WTC11 (cell line): ENCODE data around the gene TBX15. TPM values are rescaled to one million over a fixed set of nuclear protein-coding genes. Genes with fewer than 3 reads are reported as not detected.
"Not testable (repeated sequence)": the region's sequence is repeated elsewhere in the genome, so short reads cannot be mapped to it uniquely, and the experiment has no call there.

Source experiments
- ATAC-seq: fragments of 200-7000 bp; cut with Tn5 transposase; 2 replicates; pipeline ENCODE4 v1.10.0; 2021; ENCODE audit warnings: mild to moderate bottlenecking, moderate library complexity
- CTCF ChIA-PET: fragments of 300-600 bp; sonication (Branson Sonifier 250); formaldehyde crosslinking; loops from one replicate; lab custom pipeline; 2021; ENCODE audit warnings: antibody characterized with exemption; lab: Charles Lee
- POLR2A ChIA-PET: fragments of 350-600 bp; sonication (Branson Sonifier 250); formaldehyde crosslinking; loops from one replicate; lab custom pipeline; 2021; ENCODE audit warnings: antibody characterized with exemption; lab: Charles Lee
- DNase-seq: peaks from one replicate; pipeline ENCODE4 v3.0.0; 2021; ENCODE audit warnings: low spot score
- H3K27ac Mint-ChIP-seq: 2 replicates; pipeline ENCODE4 v1.8.0; 2021; ENCODE audit warnings: mixed read lengths
- H3K27me3 Mint-ChIP-seq: 2 replicates; pipeline ENCODE4 v1.8.0; 2021; ENCODE audit warnings: low read depth, mild to moderate bottlenecking, moderate library complexity, mixed read lengths
- H3K36me3 Mint-ChIP-seq: 2 replicates; pipeline ENCODE4 v1.8.0; 2021; ENCODE audit warnings: mixed read lengths
- H3K4me1 Mint-ChIP-seq: 2 replicates; pipeline ENCODE4 v1.8.0; 2022; ENCODE audit warnings: mixed read lengths
- H3K4me3 Mint-ChIP-seq: 2 replicates; pipeline ENCODE4 v1.8.0; 2021; ENCODE audit warnings: mild to moderate bottlenecking, moderate library complexity, mixed read lengths
- H3K9me3 Mint-ChIP-seq: 2 replicates; pipeline ENCODE4 v1.8.0; 2021; ENCODE audit warnings: mixed read lengths
- AR ChIP-seq: fragments of 250-450 bp; sonication (Bioruptor Pico); IDR thresholded peaks from 2 replicates; pipeline ENCODE4 v1.9.0; 2021; ENCODE audit warnings: mild to moderate bottlenecking
- CDX4 ChIP-seq: fragments of 250-450 bp; sonication (Bioruptor Pico); IDR thresholded peaks from 2 replicates; pipeline ENCODE4 v1.9.0; 2021; ENCODE audit warnings: moderate library complexity, mild to moderate bottlenecking, inconsistent platforms, borderline replicate concordance
- E2F4 ChIP-seq: sonication (generic); formaldehyde crosslinking; IDR thresholded peaks from 2 replicates; pipeline ENCODE4 v1.8.1; 2022; ENCODE audit warnings: low read depth, mild to moderate bottlenecking, moderate library complexity, missing genetic modification reagents, borderline replicate concordance
- FOXJ3 ChIP-seq: sonication (generic); formaldehyde crosslinking; IDR thresholded peaks from 2 replicates; pipeline ENCODE4 v1.9.0; 2021; ENCODE audit warnings: missing genetic modification reagents, mild to moderate bottlenecking, borderline replicate concordance
- IRF2 ChIP-seq: sonication (generic); formaldehyde crosslinking; IDR thresholded peaks from 2 replicates; pipeline ENCODE4 v1.8.0; 2022; ENCODE audit warnings: low read depth, missing genetic modification reagents, borderline replicate concordance
- MLX ChIP-seq: sonication (generic); formaldehyde crosslinking; IDR thresholded peaks from 2 replicates; pipeline ENCODE4 v1.8.1; 2023; ENCODE audit warnings: mild to moderate bottlenecking, missing genetic modification reagents, moderate library complexity
- SMAD3 ChIP-seq: sonication (generic); formaldehyde crosslinking; IDR thresholded peaks from 2 replicates; pipeline ENCODE4 v1.8.0; 2022; ENCODE audit warnings: missing genetic modification reagents, mild to moderate bottlenecking, borderline replicate concordance
- STAT6 ChIP-seq: sonication (generic); formaldehyde crosslinking; conservative IDR thresholded peaks from 2 replicates; pipeline ENCODE4 v1.8.1; 2023; ENCODE audit warnings: mild to moderate bottlenecking, low read depth, missing genetic modification reagents, moderate library complexity
- TEAD1 ChIP-seq: sonication (generic); formaldehyde crosslinking; IDR thresholded peaks from 2 replicates; pipeline ENCODE4 v1.8.0; 2022; ENCODE audit warnings: mild to moderate bottlenecking, missing genetic modification reagents
- USF1 ChIP-seq: sonication (generic); formaldehyde crosslinking; IDR thresholded peaks from 2 replicates; pipeline ENCODE4 v1.8.0; 2022; ENCODE audit warnings: mild to moderate bottlenecking, missing genetic modification reagents
- ZNF219 ChIP-seq: sonication (generic); formaldehyde crosslinking; IDR thresholded peaks from 2 replicates; pipeline ENCODE4 v1.8.0; 2023; ENCODE audit warnings: missing genetic modification reagents, mild to moderate bottlenecking, borderline replicate concordance
- ZNF416 ChIP-seq: fragments of 250-450 bp; sonication (Bioruptor Pico); IDR thresholded peaks from 2 replicates; pipeline ENCODE4 v1.9.0; 2021; ENCODE audit warnings: mild to moderate bottlenecking, inconsistent platforms
- ZNF425 ChIP-seq: fragments of 250-450 bp; sonication (Bioruptor Pico); conservative IDR thresholded peaks from 2 replicates; pipeline ENCODE4 v1.9.0; 2021; ENCODE audit warnings: mild to moderate bottlenecking
- total RNA-seq: library from RNA; stranded (reverse); gene quantifications from 3 replicates; pipeline ENCODE4 v1.2.3, GENCODE V29; 2021

The TBX15 gene
- total RNA-seq, 1 experiment from 2014 or later = 0.11 TPM

GRCh38 chr1:118958140-118958539, 30.0 kb downstream of the TBX15 start (continued):
- TF ChIP-seq E2F4 (CRISPR knock-in tag) (no peak), IRF2 (CRISPR knock-in tag) (no peak), STAT6 (no peak), MLX (CRISPR knock-in tag) (no peak), FOXJ3 (CRISPR knock-in tag) (no peak), CDX4 (no peak), USF1 (CRISPR knock-in tag) (no peak), AR (CRISPR knock-in tag) (no peak), ZNF425 (CRISPR knock-in tag) (no peak), ZNF416 (no peak), ZNF219 (CRISPR knock-in tag) (no peak), TEAD1 (CRISPR knock-in tag) (no peak), SMAD3 (CRISPR knock-in tag) (no peak)

GRCh38 chr1:118957579-118957978, 30.6 kb downstream of the TBX15 start:
- Mint-ChIP-seq H3K27me3 (peaks cover 15% of the 10 kb centered on the region), H3K4me1 (peaks cover 39% of the 10 kb centered on the region)
- H3K4me3 Mint-ChIP-seq, H3K27ac Mint-ChIP-seq, CTCF ChIA-PET, POLR2A ChIA-PET, DNase-seq, H3K36me3 Mint-ChIP-seq, ATAC-seq, H3K9me3 Mint-ChIP-seq: not testable (repeated sequence)
